HCT116 (cell line): ENCODE data around the gene GUCA2B. TPM values are rescaled to one million over a fixed set of nuclear protein-coding genes. Genes with fewer than 3 reads are reported as not detected.

Experiments
- ATAC-seq: fragments of 200-7000 bp; cut with Tn5 transposase; 2 replicates; pipeline ENCODE4 v1.9.1; 2020; ENCODE audit warnings: mild to moderate bottlenecking, moderate library complexity
- BruUV-seq: library from RNA; stranded (reverse); fragments of 400-500 nt; replicated peaks from 2 replicates; lab custom pipeline; 2021; lab: Mats Ljungman, UMichigan
- CTCF ChIA-PET: fragments of 300-600 bp; sonication (Branson Sonifier 250); formaldehyde crosslinking; loops from one replicate; lab custom pipeline; 2021; ENCODE audit warnings: antibody characterized with exemption; lab: Charles Lee
- POLR2A ChIA-PET: fragments of 300-600, 350-600 bp; sonication (Branson Sonifier 250); formaldehyde crosslinking; loops from one replicate; lab custom pipeline; 2021; ENCODE audit warnings: antibody characterized with exemption; lab: Charles Lee
- RAD21 ChIA-PET, 2 experiments: fragments of 300-600 bp; sonication (Branson Sonifier 250); formaldehyde crosslinking; loops; one replicate each; lab custom pipeline; 2023; ENCODE audit warnings: low total read pairs in 2 of 2; ENCODE audit not compliant: uncharacterized antibody in 2 of 2, unreplicated experiment in 2 of 2, low non-redundant PET in 1 of 2; lab: Charles Lee
- DNase-seq: peaks from one replicate; pipeline ENCODE4 v3.0.0-alpha.2; 2010; ENCODE audit warnings: low read depth, low spot score
- H2AFZ ChIP-seq: fragments of 200-600 bp; shearing (Covaris generic), sonication (generic); 2 replicates; pipeline ENCODE4 v1.6.1; 2017; ENCODE audit warnings: low read depth, mixed run types, mixed read lengths, antibody characterized with exemption, low read length; ENCODE audit not compliant: poor library complexity, severe bottlenecking
- H3K27ac ChIP-seq: 2 replicates; pipeline ENCODE4 v1.5.1; 2012; ENCODE audit warnings: low read depth, low read length
- H3K27me3 ChIP-seq: fragments of 200-600 bp; sonication (generic); 2 replicates; pipeline ENCODE4 v1.6.1; 2016; ENCODE audit warnings: mixed run types, low read length, mixed read lengths; ENCODE audit not compliant: insufficient read depth
- H3K36me3 ChIP-seq, 2 experiments: fragments of 200-500 bp in 1 of 2; fragments of 200-600 bp in 1 of 2; sonication (Bioruptor generic) in 1 of 2; sonication (generic) in 1 of 2; 2 replicates each; pipeline versions ENCODE4 v1.5.1 to v1.6.1; 2014 to 2016; ENCODE audit warnings: low read length in 2 of 2, inconsistent platforms in 1 of 2, mixed read lengths in 1 of 2, mixed run types in 1 of 2; ENCODE audit not compliant: insufficient read depth in 2 of 2, control insufficient read depth in 1 of 2
- H3K4me1 ChIP-seq, 2 experiments: fragments of 200-600 bp in 1 of 2; sonication (generic) in 1 of 2; 2 replicates each; pipeline versions ENCODE4 v1.5.1 to v1.6.1; 2012 to 2017; ENCODE audit warnings: low read length in 2 of 2, inconsistent platforms in 1 of 2, mild to moderate bottlenecking in 1 of 2, mixed read lengths in 1 of 2, mixed run types in 1 of 2, moderate library complexity in 1 of 2; ENCODE audit not compliant: insufficient read depth in 2 of 2, control insufficient read depth in 1 of 2
- H3K4me2 ChIP-seq: fragments of 200-600 bp; sonication (generic); 2 replicates; pipeline ENCODE4 v1.6.1; 2017; ENCODE audit warnings: mixed run types, low read length, mixed read lengths
- H3K4me3 ChIP-seq, 2 experiments: fragments of 200-600 bp in 1 of 2; sonication (generic) in 1 of 2; replicated peaks in 1 of 2; 2 replicates each; pipeline ENCODE4 v1.5.1; 2011 to 2016; ENCODE audit warnings: low read length in 2 of 2, control low read depth in 1 of 2, low read depth in 1 of 2, mild to moderate bottlenecking in 1 of 2, mixed read lengths in 1 of 2, mixed run types in 1 of 2
- H3K79me2 ChIP-seq: fragments of 200-600 bp; sonication (generic); 2 replicates; pipeline ENCODE4 v1.6.1; 2017; ENCODE audit warnings: mild to moderate bottlenecking, mixed run types, low read length, moderate library complexity, mixed read lengths; ENCODE audit not compliant: insufficient read depth
- H3K9ac ChIP-seq: fragments of 200-600 bp; sonication (generic); 2 replicates; pipeline ENCODE4 v1.6.1; 2016; ENCODE audit warnings: low read length, mixed read lengths
- H3K9me2 ChIP-seq: fragments of 200-600 bp; sonication (generic), shearing (Covaris generic); 2 replicates; pipeline ENCODE4 v1.6.1; 2017; ENCODE audit warnings: mixed run types, mild to moderate bottlenecking, moderate library complexity; ENCODE audit not compliant: insufficient read depth
- H3K9me3 ChIP-seq, 2 experiments: fragments of 200-500 bp in 1 of 2; fragments of 200-600 bp in 1 of 2; sonication (Bioruptor generic) in 1 of 2; sonication (generic) in 1 of 2; 2 replicates each; pipeline ENCODE4 v1.6.1; 2014 to 2017; ENCODE audit warnings: low read length in 2 of 2, mixed read lengths in 2 of 2, inconsistent platforms in 1 of 2, low read depth in 1 of 2, mild to moderate bottlenecking in 1 of 2, mixed run types in 1 of 2, moderate library complexity in 1 of 2; ENCODE audit not compliant: control insufficient read depth in 1 of 2, insufficient read depth in 1 of 2
- H4K20me1 ChIP-seq: fragments of 200-600 bp; sonication (generic), shearing (Covaris generic); 2 replicates; pipeline ENCODE4 v1.6.1; 2017; ENCODE audit warnings: mixed run types, mild to moderate bottlenecking, moderate library complexity; ENCODE audit not compliant: insufficient read depth
- CEBPB ChIP-seq: IDR thresholded peaks from 2 replicates; pipeline ENCODE4 v1.6.1; 2012; ENCODE audit warnings: low read depth
- EGR1 ChIP-seq: IDR thresholded peaks from 2 replicates; pipeline ENCODE4 v1.6.1; 2012; ENCODE audit warnings: low read depth
- EZH2 ChIP-seq: fragments of 200-600 bp; sonication (generic); IDR thresholded peaks from 2 replicates; pipeline ENCODE4 v1.6.1; 2017; ENCODE audit warnings: antibody characterized with exemption, mixed run types
- JUND ChIP-seq: IDR thresholded peaks from 2 replicates; pipeline ENCODE4 v1.6.1; 2012
- SP1 ChIP-seq: IDR thresholded peaks from 2 replicates; pipeline ENCODE4 v1.6.1; 2012; ENCODE audit warnings: low read depth
- SRF ChIP-seq: IDR thresholded peaks from 2 replicates; pipeline ENCODE4 v1.6.1; 2012; ENCODE audit warnings: low read depth
- ZFX ChIP-seq: fragments of 450-650 bp; IDR thresholded peaks from 2 replicates; pipeline ENCODE4 v1.6.1; 2017
- intact Hi-C: fragments of 100-400 bp; cut with micrococcal nuclease; formaldehyde crosslinking; loops from 2 replicates; pipeline ENCODE4 v1.10.0; 2022
- total RNA-seq: library from RNA; stranded (reverse); gene quantifications from one replicate; pipeline ENCODE4 v1.2.1, GENCODE V29; 2021; ENCODE audit not compliant: unreplicated experiment
- TF ChIP-seq, protein P1 (sequence below): IDR thresholded peaks from 2 replicates; pipeline ENCODE4 v1.6.1; 2012; ENCODE audit warnings: low read depth

Gene GUCA2B
- total RNA-seq, 1 experiment from 2014 or later: not detected

DNA sequence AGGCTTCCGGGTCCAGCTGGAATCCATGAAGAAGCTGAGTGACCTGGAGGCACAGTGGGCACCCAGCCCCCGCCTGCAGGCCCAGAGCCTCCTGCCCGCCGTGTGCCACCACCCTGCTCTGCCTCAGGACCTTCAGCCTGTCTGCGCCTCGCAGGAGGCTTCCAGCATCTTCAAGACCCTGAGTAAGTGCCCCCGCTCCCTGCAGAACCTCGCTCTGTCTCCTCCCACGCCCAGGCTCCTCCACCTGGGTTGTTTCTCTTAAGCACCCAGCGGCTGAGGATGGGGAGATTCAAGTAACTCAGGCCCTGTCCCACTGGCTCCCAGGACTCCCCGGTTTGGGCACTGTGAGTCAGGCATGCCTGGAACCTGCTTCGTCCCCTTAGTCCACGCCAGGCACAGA lies 1.5 kb downstream of the GUCA2B start (continued):
- TF ChIP-seq, protein P1, sequence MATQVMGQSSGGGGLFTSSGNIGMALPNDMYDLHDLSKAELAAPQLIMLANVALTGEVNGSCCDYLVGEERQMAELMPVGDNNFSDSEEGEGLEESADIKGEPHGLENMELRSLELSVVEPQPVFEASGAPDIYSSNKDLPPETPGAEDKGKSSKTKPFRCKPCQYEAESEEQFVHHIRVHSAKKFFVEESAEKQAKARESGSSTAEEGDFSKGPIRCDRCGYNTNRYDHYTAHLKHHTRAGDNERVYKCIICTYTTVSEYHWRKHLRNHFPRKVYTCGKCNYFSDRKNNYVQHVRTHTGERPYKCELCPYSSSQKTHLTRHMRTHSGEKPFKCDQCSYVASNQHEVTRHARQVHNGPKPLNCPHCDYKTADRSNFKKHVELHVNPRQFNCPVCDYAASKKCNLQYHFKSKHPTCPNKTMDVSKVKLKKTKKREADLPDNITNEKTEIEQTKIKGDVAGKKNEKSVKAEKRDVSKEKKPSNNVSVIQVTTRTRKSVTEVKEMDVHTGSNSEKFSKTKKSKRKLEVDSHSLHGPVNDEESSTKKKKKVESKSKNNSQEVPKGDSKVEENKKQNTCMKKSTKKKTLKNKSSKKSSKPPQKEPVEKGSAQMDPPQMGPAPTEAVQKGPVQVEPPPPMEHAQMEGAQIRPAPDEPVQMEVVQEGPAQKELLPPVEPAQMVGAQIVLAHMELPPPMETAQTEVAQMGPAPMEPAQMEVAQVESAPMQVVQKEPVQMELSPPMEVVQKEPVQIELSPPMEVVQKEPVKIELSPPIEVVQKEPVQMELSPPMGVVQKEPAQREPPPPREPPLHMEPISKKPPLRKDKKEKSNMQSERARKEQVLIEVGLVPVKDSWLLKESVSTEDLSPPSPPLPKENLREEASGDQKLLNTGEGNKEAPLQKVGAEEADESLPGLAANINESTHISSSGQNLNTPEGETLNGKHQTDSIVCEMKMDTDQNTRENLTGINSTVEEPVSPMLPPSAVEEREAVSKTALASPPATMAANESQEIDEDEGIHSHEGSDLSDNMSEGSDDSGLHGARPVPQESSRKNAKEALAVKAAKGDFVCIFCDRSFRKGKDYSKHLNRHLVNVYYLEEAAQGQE: no peak

DNA sequence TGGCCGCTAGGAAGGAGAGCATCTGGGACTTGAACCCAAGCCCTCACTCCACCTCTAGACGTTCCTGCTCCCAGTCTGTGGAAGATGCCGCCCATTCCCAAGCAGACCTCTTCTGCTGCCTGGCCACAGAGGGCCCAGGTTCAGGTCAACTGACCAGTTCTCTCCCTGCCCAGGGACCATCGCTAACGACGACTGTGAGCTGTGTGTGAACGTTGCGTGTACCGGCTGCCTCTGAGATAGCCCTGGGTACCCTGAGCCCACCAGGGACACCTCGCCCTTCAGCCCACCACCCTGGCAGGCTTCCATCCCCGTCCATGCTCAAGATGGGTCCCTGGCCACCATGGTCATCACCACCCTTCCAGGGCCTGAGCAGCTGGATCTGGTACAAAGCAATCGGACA lies 2.2 kb downstream of the GUCA2B start:
- H3K4me2 ChIP-seq: no peak overlapping the region
- POLR2A ChIA-PET: no interaction called here
- H3K27ac ChIP-seq: no peak overlapping the region
- no TSS peak for BruUV-seq
- H2AFZ ChIP-seq: no peak overlapping the region
- intact Hi-C loops: no loop called here
- no peak for DNase-seq
- H4K20me1 ChIP-seq: no peaks in the 10 kb centered on the region
- TF ChIP-seq JUND (no peak), SP1 (no peak), SRF (no peak), ZFX (no peak), EZH2 (no peak), EGR1 (no peak), CEBPB (no peak)
- TF ChIP-seq, protein P1: no peak
- no peaks in the 10 kb centered on the region for H3K27me3 ChIP-seq
- H3K4me3 ChIP-seq: no peak overlapping the region
- no peaks in the 10 kb centered on the region for H3K36me3 ChIP-seq
- CTCF ChIA-PET: no interaction called here
- no peaks in the 10 kb centered on the region for H3K9me3 ChIP-seq
- H3K4me1 ChIP-seq: no peaks in the 10 kb centered on the region
- RAD21 ChIA-PET: no interaction called here
- H3K9ac ChIP-seq: no peak overlapping the region
- no peak for ATAC-seq
- no peaks in the 10 kb centered on the region for H3K9me2 ChIP-seq
- H3K79me2 ChIP-seq: no peaks in the 10 kb centered on the region
